ENCODE measurements around the gene RGS16. TPM values are rescaled to one million over a fixed set of nuclear protein-coding genes. Genes with fewer than 3 reads are reported as not detected.
A peak's percentile ranks its signal among the peaks of the same experiment; 100 is the strongest.

RGS16 gene
- total and polyA plus RNA-seq, 2 experiments from 2014 or later: 0.11 to 0.41 TPM

DNA sequence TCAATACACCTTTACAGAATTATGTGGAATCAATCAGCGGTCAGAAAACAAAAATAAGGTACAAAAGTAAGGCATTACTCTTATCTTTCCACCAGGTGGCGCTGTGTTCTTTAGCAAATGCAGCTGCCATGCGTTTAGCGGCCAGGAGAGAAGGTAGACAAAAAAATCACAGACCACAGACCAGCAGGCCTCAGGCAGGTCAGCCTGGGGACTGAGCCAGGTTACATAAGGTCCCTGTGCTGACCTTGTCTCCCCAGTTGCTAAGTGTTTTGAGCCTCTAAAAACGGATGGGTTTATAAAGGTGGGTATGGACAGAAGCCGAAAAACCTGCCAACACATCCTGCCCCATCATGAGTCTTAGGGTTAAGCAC, 2.8 kb downstream of the RGS16 start:
- Histone ChIP-seq H3K27me3 (replicated peaks; ENCODE audit: insufficient read depth) (no peaks in the 10 kb centered on the region), H3K4me3 (no peak overlapping the region), H3K9ac (no peak overlapping the region), H3K9me3 (ENCODE audit: low read depth) (no peaks in the 10 kb centered on the region), H2AFZ (no peak overlapping the region), H3F3A (ENCODE audit: insufficient read depth) (no peaks in the 10 kb centered on the region), H3K4me2 (ENCODE audit: unreplicated experiment) (no peak overlapping the region), H4K20me1 (ENCODE audit: insufficient read depth) (no peaks in the 10 kb centered on the region), H3K4me1 (ENCODE audit: insufficient read depth) (peaks cover 16% of the 10 kb centered on the region), H3K36me3 (ENCODE audit: low read depth) (no peaks in the 10 kb centered on the region), H3K27ac (no peak overlapping the region), H3K79me2 (ENCODE audit: insufficient read depth) (no peaks in the 10 kb centered on the region), H3K9me2 (ENCODE audit: insufficient read depth) (no peaks in the 10 kb centered on the region)
- no peak for TF ChIP-seq EZH2phosphoT487 (IDR thresholded peaks at IDR 0.05; ENCODE audit: insufficient read depth, low read depth)
- in situ Hi-C loops (cut with MboI): no loop called here
- DNase-seq: peak; percentile 89
- 23 to 27% methylated on average over 6 of the region's 6 CpGs for WGBS, 2 experiments (ENCODE audit: low coverage in 1 of 2, low lambda C conversion rate in 2 of 2, missing lambda C conversion rate in 2 of 2)

DNA sequence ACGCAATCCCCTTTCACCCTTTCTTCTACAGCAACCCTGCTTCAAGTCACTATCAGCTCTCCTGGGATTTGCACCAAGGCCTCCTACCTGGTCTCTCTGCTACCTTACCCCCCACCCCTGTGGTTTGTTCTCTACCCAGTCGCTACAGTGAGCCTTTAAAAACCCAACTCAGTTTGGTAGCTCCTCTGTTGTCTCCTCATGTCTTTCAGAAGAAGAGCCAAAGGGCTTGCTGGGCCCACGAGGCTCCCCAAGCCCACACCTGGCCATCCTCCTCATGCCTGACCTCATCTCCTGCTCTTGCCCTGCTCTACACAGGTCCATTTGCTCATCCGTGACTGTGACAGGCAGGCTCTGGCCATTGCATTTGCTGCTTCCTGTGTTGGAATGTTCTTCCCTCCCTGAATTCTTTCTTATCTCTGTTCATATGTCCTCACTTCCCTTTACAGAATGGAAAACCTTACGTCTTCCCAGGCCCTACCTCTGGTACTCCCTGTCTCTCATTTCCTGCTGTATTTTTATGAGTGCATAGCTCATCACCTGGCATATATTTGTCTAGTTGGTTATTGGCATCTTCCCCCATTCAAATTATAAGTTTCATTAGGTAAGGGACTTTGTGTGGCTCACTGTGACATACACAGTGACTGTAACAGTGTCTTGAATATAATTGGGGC, 3.3 kb downstream of the RGS16 start:
- no peak for DNase-seq
- Histone ChIP-seq H4K20me1 (ENCODE audit: insufficient read depth) (no peaks in the 10 kb centered on the region), H3K4me2 (ENCODE audit: unreplicated experiment) (no peak overlapping the region), H3K9ac (no peak overlapping the region), H3K79me2 (ENCODE audit: insufficient read depth) (no peaks in the 10 kb centered on the region), H3K4me1 (ENCODE audit: insufficient read depth) (peaks cover 16% of the 10 kb centered on the region), H2AFZ (no peak overlapping the region), H3K36me3 (ENCODE audit: low read depth) (no peaks in the 10 kb centered on the region), H3K27ac (no peak overlapping the region), H3K4me3 (no peak overlapping the region), H3K9me2 (ENCODE audit: insufficient read depth) (no peaks in the 10 kb centered on the region), H3K9me3 (ENCODE audit: low read depth) (no peaks in the 10 kb centered on the region), H3K27me3 (replicated peaks; ENCODE audit: insufficient read depth) (no peaks in the 10 kb centered on the region), H3F3A (ENCODE audit: insufficient read depth) (no peaks in the 10 kb centered on the region)
- in situ Hi-C loops (cut with MboI): no loop called here
- WGBS, 2 experiments (ENCODE audit: low coverage in 1 of 2, low lambda C conversion rate in 2 of 2, missing lambda C conversion rate in 2 of 2): 57 to 60% methylated on average over 5 of the region's 5 CpGs
- TF ChIP-seq EZH2phosphoT487 (IDR thresholded peaks at IDR 0.05; ENCODE audit: insufficient read depth, low read depth) (no peak), EZH2 (IDR thresholded peaks at IDR 0.05; ENCODE audit: insufficient read depth, poor library complexity, severe bottlenecking) (no peak)

DNA sequence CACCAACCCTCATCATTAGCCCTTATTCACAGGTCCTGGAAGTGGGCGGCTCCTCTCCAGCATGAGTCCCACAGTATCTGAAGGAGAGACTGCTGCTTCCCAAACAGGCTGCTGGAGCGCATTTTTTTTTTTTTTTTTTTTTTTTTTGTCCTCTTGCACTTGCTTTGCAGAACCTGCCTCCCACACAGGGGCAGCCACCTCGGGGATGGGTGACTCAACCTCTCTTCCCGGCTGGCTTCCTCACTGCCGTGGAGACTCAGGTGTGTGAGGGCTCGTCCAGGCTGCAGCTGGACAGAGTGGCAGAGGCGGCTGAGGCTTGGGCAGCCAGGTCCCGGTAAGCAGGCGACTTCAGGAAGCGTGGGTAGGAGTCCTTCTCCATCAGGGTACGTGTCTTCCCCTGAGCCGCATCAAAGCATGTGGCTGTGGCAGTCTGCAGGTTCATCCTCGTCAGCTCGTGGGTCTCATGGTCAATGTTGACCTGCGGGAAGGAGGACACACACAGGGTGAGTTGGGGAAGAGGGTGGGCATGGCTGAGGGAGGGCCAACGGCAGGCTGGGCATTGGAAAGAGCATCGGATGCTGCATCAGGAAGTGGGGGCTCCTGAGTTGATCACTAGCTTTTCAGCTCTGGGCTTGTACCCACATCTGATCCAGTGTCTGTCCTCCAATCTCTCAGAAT, 4.0 kb downstream of the RGS16 start:
- Histone ChIP-seq H3K27me3 (replicated peaks; ENCODE audit: insufficient read depth) (no peaks in the 10 kb centered on the region), H2AFZ (no peak overlapping the region), H4K20me1 (ENCODE audit: insufficient read depth) (no peaks in the 10 kb centered on the region), H3K9me2 (ENCODE audit: insufficient read depth) (no peaks in the 10 kb centered on the region), H3K79me2 (ENCODE audit: insufficient read depth) (no peaks in the 10 kb centered on the region), H3K9me3 (ENCODE audit: low read depth) (no peaks in the 10 kb centered on the region), H3K27ac (no peak overlapping the region), H3K4me2 (ENCODE audit: unreplicated experiment) (no peak overlapping the region), H3K4me1 (ENCODE audit: insufficient read depth) (peaks cover 16% of the 10 kb centered on the region), H3F3A (ENCODE audit: insufficient read depth) (no peaks in the 10 kb centered on the region), H3K4me3 (no peak overlapping the region), H3K36me3 (ENCODE audit: low read depth) (no peaks in the 10 kb centered on the region), H3K9ac (no peak overlapping the region)
- in situ Hi-C loops (cut with MboI): no loop called here
- no peak for DNase-seq
- 83 to 85% methylated on average over 15 to 17 of the region's 17 CpGs for WGBS, 2 experiments (ENCODE audit: low coverage in 1 of 2, low lambda C conversion rate in 2 of 2, missing lambda C conversion rate in 2 of 2)
- TF ChIP-seq EZH2 (IDR thresholded peaks at IDR 0.05; ENCODE audit: insufficient read depth, poor library complexity, severe bottlenecking): no peak

DNA sequence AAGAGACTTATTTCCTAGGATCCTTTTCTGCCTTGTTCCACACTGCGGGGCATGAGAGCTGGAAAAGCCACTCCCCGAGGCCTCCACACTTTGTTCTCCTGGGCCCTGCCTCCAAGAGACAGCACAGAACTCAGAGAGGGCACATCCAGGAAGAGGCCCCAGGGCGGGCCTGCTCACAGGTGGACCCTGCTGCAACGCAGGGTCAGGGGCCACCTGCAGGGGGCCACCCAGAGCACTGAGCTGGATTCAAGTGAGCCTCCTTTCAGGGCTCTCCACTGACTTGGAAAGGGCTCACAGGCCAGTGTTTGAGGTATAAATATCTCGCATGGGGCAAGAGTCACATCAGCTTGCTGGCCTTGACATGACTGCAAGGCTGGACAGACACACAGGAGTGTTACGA, 4.8 kb downstream of the RGS16 start:
- H3K9me2 ChIP-seq (ENCODE audit: insufficient read depth): no peaks in the 10 kb centered on the region
- peaks cover 17% of the 10 kb centered on the region for H3K4me1 ChIP-seq (ENCODE audit: insufficient read depth)
- no peak overlapping the region for H3K27ac ChIP-seq
- no peaks in the 10 kb centered on the region for H3K9me3 ChIP-seq (ENCODE audit: low read depth)
- peaks cover 5% of the 10 kb centered on the region for H3F3A ChIP-seq (ENCODE audit: insufficient read depth)
- no peak overlapping the region for H2AFZ ChIP-seq
- in situ Hi-C loops (cut with MboI): loop anchor here (5.0 to 10.0 kb wide), 2 partner anchors 155 to 183 kb away; no protein-coding TSS in a partner anchor
- no peaks in the 10 kb centered on the region for H3K27me3 ChIP-seq (replicated peaks; ENCODE audit: insufficient read depth)
- TF ChIP-seq EZH2 (IDR thresholded peaks at IDR 0.05; ENCODE audit: insufficient read depth, poor library complexity, severe bottlenecking) (no peak), EZH2phosphoT487 (IDR thresholded peaks at IDR 0.05; ENCODE audit: insufficient read depth, low read depth) (no peak)
- H3K36me3 ChIP-seq (ENCODE audit: low read depth): no peaks in the 10 kb centered on the region
- DNase-seq: peak; percentile 20
- H4K20me1 ChIP-seq (ENCODE audit: insufficient read depth): no peaks in the 10 kb centered on the region
- H3K9ac ChIP-seq: no peak overlapping the region
- no peaks in the 10 kb centered on the region for H3K79me2 ChIP-seq (ENCODE audit: insufficient read depth)
- 84 to 94% methylated on average over 6 of the region's 6 CpGs for WGBS, 2 experiments (ENCODE audit: low coverage in 1 of 2, low lambda C conversion rate in 2 of 2, missing lambda C conversion rate in 2 of 2)
- H3K4me3 ChIP-seq: no peak overlapping the region
- no peak overlapping the region for H3K4me2 ChIP-seq (ENCODE audit: unreplicated experiment)
